GM23338 (cell line): ENCODE results near the gene CD2BP2. TPM values are rescaled to one million over a fixed set of nuclear protein-coding genes. Genes with fewer than 3 reads are reported as not detected.

ENCODE experiments used
- ATAC-seq: fragments of 200-7000 bp; cut with Tn5 transposase; 3 replicates; pipeline ENCODE4 v1.9.1; 2020
- DNase-seq: peaks from one replicate; pipeline ENCODE4 v3.0.0-alpha.2; 2015; ENCODE audit warnings: low spot score
- H2AFZ ChIP-seq: fragments of 200-600 bp; sonication (generic); 2 replicates; pipeline ENCODE4 v1.8.0; 2016; ENCODE audit warnings: antibody characterized with exemption, mild to moderate bottlenecking, moderate library complexity
- H3F3A ChIP-seq: fragments of 200-600 bp; sonication (generic); replicated peaks from 2 replicates; pipeline ENCODE4 v1.8.0; 2017; ENCODE audit warnings: antibody characterized with exemption, mixed run types, low read depth
- H3K27ac ChIP-seq: fragments of 200-600 bp; sonication (generic); 2 replicates; pipeline ENCODE4 v1.6.1; 2016; ENCODE audit warnings: low read depth
- H3K27me3 ChIP-seq: fragments of 200-600 bp; sonication (generic); 2 replicates; pipeline ENCODE4 v1.8.0; 2016; ENCODE audit warnings: mild to moderate bottlenecking, mixed run types, moderate library complexity; ENCODE audit not compliant: insufficient read depth
- H3K36me3 ChIP-seq: fragments of 200-600 bp; sonication (generic); 2 replicates; pipeline ENCODE4 v1.8.0; 2016; ENCODE audit warnings: mild to moderate bottlenecking; ENCODE audit not compliant: insufficient read depth
- H3K4me1 ChIP-seq: fragments of 200-600 bp; sonication (generic); 2 replicates; pipeline ENCODE4 v1.8.0; 2016; ENCODE audit warnings: mild to moderate bottlenecking, moderate library complexity; ENCODE audit not compliant: insufficient read depth
- H3K4me2 ChIP-seq: fragments of 200-600 bp; sonication (generic); 2 replicates; pipeline ENCODE4 v1.7.1; 2017; ENCODE audit warnings: mixed run types
- H3K4me3 ChIP-seq: fragments of 200-600 bp; sonication (generic); 2 replicates; pipeline ENCODE4 v1.6.1; 2016; ENCODE audit warnings: mixed run types
- H3K79me2 ChIP-seq: fragments of 200-600 bp; sonication (generic); replicated peaks from 2 replicates; pipeline ENCODE4 v1.8.0; 2017; ENCODE audit warnings: mild to moderate bottlenecking; ENCODE audit not compliant: insufficient read depth
- H3K9me2 ChIP-seq: fragments of 200-600 bp; sonication (generic); 2 replicates; pipeline ENCODE4 v1.8.0; 2017; ENCODE audit not compliant: insufficient read depth
- H4K20me1 ChIP-seq: fragments of 200-600 bp; sonication (generic); replicated peaks from 2 replicates; pipeline ENCODE4 v1.8.0; 2017; ENCODE audit warnings: mild to moderate bottlenecking; ENCODE audit not compliant: insufficient read depth
- H3K27ac Mint-ChIP-seq: 2 replicates; pipeline ENCODE4 v1.8.0; 2020; ENCODE audit warnings: inconsistent platforms, mild to moderate bottlenecking, moderate library complexity, mixed read lengths
- H3K27me3 Mint-ChIP-seq: 3 replicates; pipeline ENCODE4 v1.8.0; 2022; ENCODE audit warnings: low read depth, mild to moderate bottlenecking, moderate library complexity, mixed read lengths, inconsistent platforms; ENCODE audit not compliant: insufficient read depth, poor library complexity
- H3K36me3 Mint-ChIP-seq: 3 replicates; pipeline ENCODE4 v1.8.0; 2021; ENCODE audit warnings: low read depth, mild to moderate bottlenecking, inconsistent platforms, moderate library complexity, mixed read lengths
- H3K4me1 Mint-ChIP-seq: 3 replicates; pipeline ENCODE4 v1.8.0; 2020; ENCODE audit warnings: mild to moderate bottlenecking, inconsistent platforms, mixed read lengths
- H3K4me3 Mint-ChIP-seq: 3 replicates; pipeline ENCODE4 v1.8.0; 2021; ENCODE audit warnings: moderate library complexity, mild to moderate bottlenecking, inconsistent platforms, mixed read lengths
- H3K9me3 Mint-ChIP-seq: 3 replicates; pipeline ENCODE4 v1.8.0; 2020; ENCODE audit warnings: moderate library complexity, mild to moderate bottlenecking, inconsistent platforms, mixed read lengths
- CREB1 ChIP-seq: fragments of 250-450 bp; sonication (Bioruptor Pico); IDR thresholded peaks from 2 replicates; pipeline ENCODE4 v1.5.0; 2020; ENCODE audit warnings: low read depth, mild to moderate bottlenecking, moderate library complexity
- EZH2 ChIP-seq: fragments of 200-600 bp; sonication (generic); IDR thresholded peaks from one replicate; pipeline ENCODE4 v1.8.0; 2017; ENCODE audit warnings: antibody characterized with exemption, mild to moderate bottlenecking, low read depth; ENCODE audit not compliant: unreplicated experiment
- EZH2phosphoT487 ChIP-seq: fragments of 200-600 bp; sonication (generic); IDR thresholded peaks from one replicate; pipeline ENCODE4 v1.8.1; 2018; ENCODE audit warnings: antibody characterized with exemption; ENCODE audit not compliant: unreplicated experiment
- POLR2AphosphoS5 ChIP-seq: IDR thresholded peaks from 2 replicates; pipeline ENCODE4 v1.6.1; 2016; ENCODE audit warnings: antibody characterized with exemption, low read depth
- REST ChIP-seq: IDR thresholded peaks from one replicate; pipeline ENCODE4 v1.6.1; 2018; ENCODE audit warnings: antibody characterized with exemption; ENCODE audit not compliant: unreplicated experiment
- STAT1 ChIP-seq: IDR thresholded peaks from one replicate; pipeline ENCODE4 v1.6.1; 2016; ENCODE audit warnings: antibody characterized with exemption; ENCODE audit not compliant: unreplicated experiment
- polyA plus RNA-seq: library from polyadenylated mRNA; unstranded; fragments of >200 nt; fragmentation: Nextera tagmentation; extraction: Ambion mirVana; gene quantifications from 2 replicates; pipeline ENCODE4 v1.2.1, GENCODE V29; 2016
- total RNA-seq: library from RNA; depleted of rRNA; stranded (reverse); fragments of >200 nt; shearing (Covaris generic); gene quantifications from 2 replicates; pipeline ENCODE4 v1.2.3, GENCODE V29; 2014

Gene CD2BP2
- total and polyA plus RNA-seq, 2 experiments from 2014 or later = 23.1 to 38.7 TPM

DNA sequence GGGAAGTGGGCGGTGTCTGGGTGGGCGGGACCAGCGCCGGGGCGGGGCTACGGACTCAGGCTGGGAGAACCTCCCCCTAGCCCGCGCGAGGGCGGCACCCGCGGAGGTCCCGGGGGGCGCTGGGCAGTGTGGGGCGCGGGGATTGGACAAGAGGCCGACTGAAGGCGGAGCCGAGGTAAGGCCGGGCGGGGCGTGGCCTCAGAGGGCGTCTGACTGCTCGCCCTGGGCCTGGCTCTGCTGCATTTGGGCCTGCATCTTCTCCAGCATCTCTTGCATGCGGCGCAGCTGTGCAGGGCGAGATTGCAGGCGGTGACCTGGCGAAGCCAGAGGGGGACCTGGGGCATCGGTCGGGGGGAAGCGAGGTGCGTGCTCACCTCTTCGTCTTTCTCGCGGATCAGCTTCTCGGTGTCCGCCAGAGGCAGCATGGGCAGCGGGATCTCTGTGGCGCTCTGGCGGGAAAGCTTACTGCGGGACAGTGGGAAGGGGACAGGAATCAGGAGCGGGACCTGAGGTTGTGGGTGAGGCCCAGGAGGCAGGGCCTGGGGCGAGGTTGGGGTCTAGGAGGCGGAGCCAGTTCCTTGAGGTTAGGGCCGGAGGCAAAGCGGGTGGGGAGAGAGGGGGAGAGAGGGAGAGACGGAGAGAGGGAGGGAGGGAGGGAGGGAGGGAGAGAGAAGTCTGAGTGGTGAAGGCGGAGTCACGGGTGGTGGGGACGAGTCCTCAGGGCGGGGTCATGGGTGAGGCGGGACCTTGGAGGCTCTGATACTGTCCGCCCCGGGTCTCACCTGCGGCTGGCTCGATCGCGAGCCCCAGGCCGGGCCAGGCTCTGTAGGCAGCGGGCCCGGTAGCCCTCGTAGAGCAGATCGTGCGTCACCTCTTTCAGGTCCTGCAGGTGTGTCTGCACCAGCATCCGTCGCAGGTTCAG, 23.4 kb upstream of the CD2BP2 start:
- Histone ChIP-seq H3K79me2 (0 out of 2 replicates have a peak, but pooled peaks cover 4% of the 10 kb centered on the region), H3K27me3 (no peaks in the 10 kb centered on the region), H4K20me1 (no peaks in the 10 kb centered on the region), H3K4me2 (peak overlapping the region; percentile 99), H3K9me2 (no peaks in the 10 kb centered on the region), H3K4me3 (peak overlapping the region; percentile 94), H3F3A (peaks cover 24% of the 10 kb centered on the region), H2AFZ (peak overlapping the region; percentile 97), H3K36me3 (no peaks in the 10 kb centered on the region), H3K27ac (peak overlapping the region; percentile 100), H3K4me1 (peaks cover 11% of the 10 kb centered on the region)
- Mint-ChIP-seq H3K27ac (peak overlapping the region; percentile 100), H3K9me3 (no peaks in the 10 kb centered on the region; the same call in none of the 3 replicates), H3K36me3 (peaks cover 3% of the 10 kb centered on the region; the same call in 2 of the 3 replicates), H3K27me3 (peaks cover 26% of the 10 kb centered on the region), H3K4me1 (peaks cover 24% of the 10 kb centered on the region), H3K4me3 (peak overlapping the region; percentile 93)
- DNase-seq = peak; percentile 100
- TF ChIP-seq POLR2AphosphoS5 (peak; percentile 89), STAT1 (no peak), REST (no peak), EZH2 (no peak)
- peak; percentile 84 for ATAC-seq

DNA sequence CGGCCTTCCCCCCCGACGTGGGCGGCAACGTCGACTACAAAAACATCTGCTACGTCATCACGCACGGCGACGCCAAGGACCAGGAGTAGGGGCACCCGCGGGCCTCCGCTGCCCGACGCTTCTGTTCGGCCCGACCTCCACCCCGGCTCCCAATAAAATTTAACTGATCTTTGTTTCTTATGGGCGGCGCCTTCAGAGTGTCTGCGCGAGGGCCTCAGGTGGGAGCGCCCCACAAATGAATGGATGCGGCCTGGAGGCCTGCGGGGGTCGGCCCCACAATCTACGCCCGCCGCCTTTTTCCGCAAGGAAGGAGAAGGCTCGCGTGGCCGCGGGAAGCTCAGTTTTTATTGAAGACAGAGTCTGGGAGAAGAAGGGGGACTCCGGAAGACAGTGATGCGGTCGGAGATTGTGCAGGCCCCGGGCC, 22.7 kb upstream of the CD2BP2 start:
- peak overlapping the region; percentile 94 for H3K4me3 ChIP-seq
- no peak for TF ChIP-seq EZH2phosphoT487
- TF ChIP-seq CREB1 (CRISPR knock-in tag) = peak; percentile 92
- TF ChIP-seq POLR2AphosphoS5 = peak; percentile 59
- H3K4me3 Mint-ChIP-seq = peak overlapping the region; percentile 93
- peak overlapping the region; percentile 100 for H3K27ac ChIP-seq
- H3K27me3 ChIP-seq = no peaks in the 10 kb centered on the region
- no peaks in the 10 kb centered on the region for H3K36me3 ChIP-seq
- H3K27ac Mint-ChIP-seq = peak overlapping the region; percentile 100
- H3F3A ChIP-seq = peaks cover 24% of the 10 kb centered on the region
- H4K20me1 ChIP-seq = no peaks in the 10 kb centered on the region
- H3K27me3 Mint-ChIP-seq = peaks cover 24% of the 10 kb centered on the region
- H3K4me2 ChIP-seq = peak overlapping the region; percentile 99
- H3K36me3 Mint-ChIP-seq = peaks cover 3% of the 10 kb centered on the region; the same call in 2 of the 3 replicates
- DNase-seq (peak; percentile 93), ATAC-seq (no peak; the same call in 2 of the 3 replicates)
- H3K9me3 Mint-ChIP-seq = no peaks in the 10 kb centered on the region; the same call in none of the 3 replicates
- H3K4me1 Mint-ChIP-seq = peaks cover 24% of the 10 kb centered on the region
- 0 out of 2 replicates have a peak, but pooled peaks cover 4% of the 10 kb centered on the region for H3K79me2 ChIP-seq
- peak overlapping the region; percentile 93 for H2AFZ ChIP-seq
- peaks cover 11% of the 10 kb centered on the region for H3K4me1 ChIP-seq
- no peaks in the 10 kb centered on the region for H3K9me2 ChIP-seq
